ENCODE data around the gene ANGPTL3.

DNA sequence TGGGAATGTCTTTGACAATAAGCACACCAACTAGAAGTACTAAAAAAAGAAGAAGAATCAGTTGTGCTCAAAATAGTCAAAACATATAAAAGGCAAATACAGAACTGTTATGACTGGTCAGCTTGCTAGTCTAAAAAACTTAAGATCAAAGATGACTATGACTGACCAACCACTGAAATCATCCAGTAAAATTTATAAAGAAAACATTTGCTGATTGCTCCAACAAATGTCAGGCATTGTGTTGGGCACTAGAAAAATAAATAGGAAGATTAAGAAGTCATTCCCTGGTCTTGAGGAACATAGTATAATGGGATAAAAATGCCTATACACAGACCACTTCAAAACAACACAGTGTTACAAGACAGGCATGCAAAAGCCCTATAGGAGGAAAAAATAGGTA lies 9.3 kb upstream of the ANGPTL3 start:
- TF ChIP-seq HOXC10 (CRISPR knock-in tag; IDR thresholded peaks at IDR 0.05) (no peak), ZNF768 (tag by site-specific recombination; IDR thresholded peaks at IDR 0.05) (no peak), ZNF292 (tag by site-specific recombination; IDR thresholded peaks at IDR 0.05; ENCODE audit: borderline replicate concordance, low read depth) (no peak), YY1 (tag by site-specific recombination; IDR thresholded peaks at IDR 0.05) (no peak), ATF2 (tag by site-specific recombination; IDR thresholded peaks at IDR 0.05; ENCODE audit: low read depth) (no peak)
- TF ChIP-seq, protein P1, sequence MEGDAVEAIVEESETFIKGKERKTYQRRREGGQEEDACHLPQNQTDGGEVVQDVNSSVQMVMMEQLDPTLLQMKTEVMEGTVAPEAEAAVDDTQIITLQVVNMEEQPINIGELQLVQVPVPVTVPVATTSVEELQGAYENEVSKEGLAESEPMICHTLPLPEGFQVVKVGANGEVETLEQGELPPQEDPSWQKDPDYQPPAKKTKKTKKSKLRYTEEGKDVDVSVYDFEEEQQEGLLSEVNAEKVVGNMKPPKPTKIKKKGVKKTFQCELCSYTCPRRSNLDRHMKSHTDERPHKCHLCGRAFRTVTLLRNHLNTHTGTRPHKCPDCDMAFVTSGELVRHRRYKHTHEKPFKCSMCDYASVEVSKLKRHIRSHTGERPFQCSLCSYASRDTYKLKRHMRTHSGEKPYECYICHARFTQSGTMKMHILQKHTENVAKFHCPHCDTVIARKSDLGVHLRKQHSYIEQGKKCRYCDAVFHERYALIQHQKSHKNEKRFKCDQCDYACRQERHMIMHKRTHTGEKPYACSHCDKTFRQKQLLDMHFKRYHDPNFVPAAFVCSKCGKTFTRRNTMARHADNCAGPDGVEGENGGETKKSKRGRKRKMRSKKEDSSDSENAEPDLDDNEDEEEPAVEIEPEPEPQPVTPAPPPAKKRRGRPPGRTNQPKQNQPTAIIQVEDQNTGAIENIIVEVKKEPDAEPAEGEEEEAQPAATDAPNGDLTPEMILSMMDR (tag by site-specific recombination; IDR thresholded peaks at IDR 0.05), result no peak
- TF ChIP-seq, protein P2, sequence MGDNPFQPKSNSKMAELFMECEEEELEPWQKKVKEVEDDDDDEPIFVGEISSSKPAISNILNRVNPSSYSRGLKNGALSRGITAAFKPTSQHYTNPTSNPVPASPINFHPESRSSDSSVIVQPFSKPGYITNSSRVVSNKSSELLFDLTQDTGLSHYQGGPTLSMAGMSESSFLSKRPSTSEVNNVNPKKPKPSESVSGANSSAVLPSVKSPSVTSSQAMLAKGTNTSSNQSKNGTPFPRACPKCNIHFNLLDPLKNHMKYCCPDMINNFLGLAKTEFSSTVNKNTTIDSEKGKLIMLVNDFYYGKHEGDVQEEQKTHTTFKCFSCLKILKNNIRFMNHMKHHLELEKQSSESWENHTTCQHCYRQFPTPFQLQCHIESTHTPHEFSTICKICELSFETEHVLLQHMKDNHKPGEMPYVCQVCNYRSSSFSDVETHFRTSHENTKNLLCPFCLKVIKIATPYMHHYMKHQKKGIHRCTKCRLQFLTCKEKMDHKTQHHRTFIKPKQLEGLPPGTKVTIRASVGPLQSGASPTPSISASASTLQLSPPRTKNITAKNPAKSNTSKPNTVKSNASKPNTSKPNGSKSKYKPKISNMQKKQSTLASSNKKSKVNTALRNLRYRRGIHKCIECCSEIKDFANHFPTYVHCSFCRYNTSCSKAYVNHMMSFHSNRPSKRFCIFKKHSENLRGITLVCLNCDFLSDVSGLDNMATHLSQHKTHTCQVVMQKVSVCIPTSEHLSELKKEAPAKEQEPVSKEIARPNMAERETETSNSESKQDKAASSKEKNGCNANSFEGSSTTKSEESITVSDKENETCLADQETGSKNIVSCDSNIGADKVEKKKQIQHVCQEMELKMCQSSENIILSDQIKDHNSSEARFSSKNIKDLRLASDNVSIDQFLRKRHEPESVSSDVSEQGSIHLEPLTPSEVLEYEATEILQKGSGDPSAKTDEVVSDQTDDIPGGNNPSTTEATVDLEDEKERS (tag by site-specific recombination; IDR thresholded peaks at IDR 0.05), result no peak
- TF ChIP-seq, protein P3, sequence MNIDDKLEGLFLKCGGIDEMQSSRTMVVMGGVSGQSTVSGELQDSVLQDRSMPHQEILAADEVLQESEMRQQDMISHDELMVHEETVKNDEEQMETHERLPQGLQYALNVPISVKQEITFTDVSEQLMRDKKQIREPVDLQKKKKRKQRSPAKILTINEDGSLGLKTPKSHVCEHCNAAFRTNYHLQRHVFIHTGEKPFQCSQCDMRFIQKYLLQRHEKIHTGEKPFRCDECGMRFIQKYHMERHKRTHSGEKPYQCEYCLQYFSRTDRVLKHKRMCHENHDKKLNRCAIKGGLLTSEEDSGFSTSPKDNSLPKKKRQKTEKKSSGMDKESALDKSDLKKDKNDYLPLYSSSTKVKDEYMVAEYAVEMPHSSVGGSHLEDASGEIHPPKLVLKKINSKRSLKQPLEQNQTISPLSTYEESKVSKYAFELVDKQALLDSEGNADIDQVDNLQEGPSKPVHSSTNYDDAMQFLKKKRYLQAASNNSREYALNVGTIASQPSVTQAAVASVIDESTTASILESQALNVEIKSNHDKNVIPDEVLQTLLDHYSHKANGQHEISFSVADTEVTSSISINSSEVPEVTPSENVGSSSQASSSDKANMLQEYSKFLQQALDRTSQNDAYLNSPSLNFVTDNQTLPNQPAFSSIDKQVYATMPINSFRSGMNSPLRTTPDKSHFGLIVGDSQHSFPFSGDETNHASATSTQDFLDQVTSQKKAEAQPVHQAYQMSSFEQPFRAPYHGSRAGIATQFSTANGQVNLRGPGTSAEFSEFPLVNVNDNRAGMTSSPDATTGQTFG (tag by site-specific recombination; IDR thresholded peaks at IDR 0.05; ENCODE audit: borderline replicate concordance), result no peak
- TF ChIP-seq, protein P4, sequence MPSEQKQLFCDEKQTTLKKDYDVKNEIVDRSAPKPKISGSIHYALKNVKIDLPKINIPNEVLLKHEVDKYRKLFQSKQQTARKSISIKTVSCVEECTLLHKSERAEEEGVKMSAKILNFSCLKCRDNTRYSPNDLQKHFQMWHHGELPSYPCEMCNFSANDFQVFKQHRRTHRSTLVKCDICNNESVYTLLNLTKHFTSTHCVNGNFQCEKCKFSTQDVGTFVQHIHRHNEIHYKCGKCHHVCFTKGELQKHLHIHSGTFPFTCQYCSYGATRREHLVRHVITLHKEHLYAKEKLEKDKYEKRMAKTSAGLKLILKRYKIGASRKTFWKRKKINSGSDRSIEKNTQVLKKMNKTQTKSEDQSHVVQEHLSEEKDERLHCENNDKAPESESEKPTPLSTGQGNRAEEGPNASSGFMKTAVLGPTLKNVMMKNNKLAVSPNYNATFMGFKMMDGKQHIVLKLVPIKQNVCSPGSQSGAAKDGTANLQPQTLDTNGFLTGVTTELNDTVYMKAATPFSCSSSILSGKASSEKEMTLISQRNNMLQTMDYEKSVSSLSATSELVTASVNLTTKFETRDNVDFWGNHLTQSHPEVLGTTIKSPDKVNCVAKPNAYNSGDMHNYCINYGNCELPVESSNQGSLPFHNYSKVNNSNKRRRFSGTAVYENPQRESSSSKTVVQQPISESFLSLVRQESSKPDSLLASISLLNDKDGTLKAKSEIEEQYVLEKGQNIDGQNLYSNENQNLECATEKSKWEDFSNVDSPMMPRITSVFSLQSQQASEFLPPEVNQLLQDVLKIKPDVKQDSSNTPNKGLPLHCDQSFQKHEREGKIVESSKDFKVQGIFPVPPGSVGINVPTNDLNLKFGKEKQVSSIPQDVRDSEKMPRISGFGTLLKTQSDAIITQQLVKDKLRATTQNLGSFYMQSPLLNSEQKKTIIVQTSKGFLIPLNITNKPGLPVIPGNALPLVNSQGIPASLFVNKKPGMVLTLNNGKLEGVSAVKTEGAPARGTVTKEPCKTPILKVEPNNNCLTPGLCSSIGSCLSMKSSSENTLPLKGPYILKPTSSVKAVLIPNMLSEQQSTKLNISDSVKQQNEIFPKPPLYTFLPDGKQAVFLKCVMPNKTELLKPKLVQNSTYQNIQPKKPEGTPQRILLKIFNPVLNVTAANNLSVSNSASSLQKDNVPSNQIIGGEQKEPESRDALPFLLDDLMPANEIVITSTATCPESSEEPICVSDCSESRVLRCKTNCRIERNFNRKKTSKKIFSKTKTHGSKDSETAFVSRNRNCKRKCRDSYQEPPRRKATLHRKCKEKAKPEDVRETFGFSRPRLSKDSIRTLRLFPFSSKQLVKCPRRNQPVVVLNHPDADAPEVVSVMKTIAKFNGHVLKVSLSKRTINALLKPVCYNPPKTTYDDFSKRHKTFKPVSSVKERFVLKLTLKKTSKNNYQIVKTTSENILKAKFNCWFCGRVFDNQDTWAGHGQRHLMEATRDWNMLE (tag by site-specific recombination; conservative IDR thresholded peaks at IDR 0.05; ENCODE audit: low read depth), result no peak

Data from HEK293 (cell line).